Common myeloid progenitor, CD34-positive (primary cell): Measurements from ENCODE around the gene MAB21L2.

Experiments
- CTCF ChIA-PET: fragments of 350-600 bp; sonication (Branson Sonifier 250); formaldehyde crosslinking; loops from one replicate; lab custom pipeline; 2021; ENCODE audit warnings: antibody characterized with exemption; lab: Charles Lee
- POLR2A ChIA-PET: fragments of 350-600 bp; sonication (Branson Sonifier 250); formaldehyde crosslinking; loops from one replicate; lab custom pipeline; 2021; ENCODE audit warnings: antibody characterized with exemption; lab: Charles Lee
- DNase-seq, 3 donors: peaks; one replicate each; pipeline versions ENCODE4 v3.0.0 to v3.0.0-alpha.2; 2013
- H3K27ac ChIP-seq, 2 experiments: 1 replicate in 1 of 2; 2 replicates in 1 of 2; pipeline ENCODE4 v1.7.0; 2013; ENCODE audit warnings: inconsistent platforms in 2 of 2, low read length in 2 of 2, mild to moderate bottlenecking in 2 of 2, low read depth in 1 of 2, moderate library complexity in 1 of 2; ENCODE audit not compliant: severe bottlenecking in 2 of 2, insufficient read depth in 1 of 2, poor library complexity in 1 of 2
- H3K27me3 ChIP-seq, 5 experiments: replicated peaks in 2 of 5; 1 replicate in 3 of 5; 2 replicates in 2 of 5; pipeline versions ENCODE4 v1.6.1 to v1.7.0; 2013; ENCODE audit warnings: low read length in 4 of 5, mild to moderate bottlenecking in 2 of 5, moderate library complexity in 2 of 5, inconsistent platforms in 1 of 5; ENCODE audit not compliant: insufficient read depth in 5 of 5, control insufficient read depth in 4 of 5
- H3K36me3 ChIP-seq, 4 experiments: 1 replicate in 2 of 4; 2 replicates in 2 of 4; pipeline versions ENCODE4 v1.6.1 to v1.7.0; 2013; ENCODE audit warnings: low read length in 3 of 4, control low read depth in 1 of 4, mild to moderate bottlenecking in 1 of 4; ENCODE audit not compliant: control insufficient read depth in 4 of 4, insufficient read depth in 4 of 4
- H3K4me1 ChIP-seq, 4 experiments: 1 replicate in 3 of 4; 2 replicates in 1 of 4; pipeline versions ENCODE4 v1.6.1 to v1.7.1; 2013; ENCODE audit warnings: low read length in 3 of 4, mild to moderate bottlenecking in 3 of 4, control low read depth in 1 of 4, inconsistent platforms in 1 of 4, moderate library complexity in 1 of 4; ENCODE audit not compliant: control insufficient read depth in 4 of 4, insufficient read depth in 4 of 4; ENCODE audit errors: control extremely low read depth in 1 of 4
- H3K4me3 ChIP-seq, 7 experiments: 1 replicate in 4 of 7; 2 replicates in 3 of 7; pipeline versions ENCODE4 v1.5.1 to v1.7.0; 2013; ENCODE audit warnings: mild to moderate bottlenecking in 7 of 7, low read length in 6 of 7, moderate library complexity in 6 of 7, inconsistent platforms in 2 of 7, low read depth in 2 of 7, control low read depth in 1 of 7; ENCODE audit not compliant: insufficient read depth in 4 of 7, control insufficient read depth in 1 of 7; ENCODE audit errors: extremely low read depth in 1 of 7
- H3K9me3 ChIP-seq, 5 experiments: 1 replicate in 4 of 5; 2 replicates in 1 of 5; pipeline versions ENCODE4 v1.6.1 to v1.7.1; 2013; ENCODE audit warnings: low read length in 4 of 5, mild to moderate bottlenecking in 2 of 5, inconsistent platforms in 1 of 5, low read depth in 1 of 5, moderate library complexity in 1 of 5; ENCODE audit not compliant: control insufficient read depth in 4 of 5, insufficient read depth in 2 of 5; ENCODE audit errors: control extremely low read depth in 1 of 5
- WGBS: methylation state at CpG from one replicate; pipeline ENCODE4 v1.1.5; 2013; ENCODE audit not compliant: insufficient coverage; 5-methylcytosine and 5-hydroxymethylcytosine counted together

Gene MAB21L2

GRCh38 chr4:150581056-150581605 is 820 bp upstream of the MAB21L2 start:
- no peaks in the 10 kb centered on the region for H3K27me3 ChIP-seq

GRCh38 chr4:150581641-150582051 is 305 bp upstream of the MAB21L2 start:
- no peak for DNase-seq
- 100% methylated on average over 4 of the region's 13 CpGs for WGBS
- H3K36me3 ChIP-seq: peaks cover 0 to 52% (median 28%) of the 10 kb centered on the region in 4 experiments
- no peak overlapping the region for H3K27ac ChIP-seq
- CTCF ChIA-PET: no interaction called here
- no peaks in the 10 kb centered on the region for H3K4me1 ChIP-seq
- POLR2A ChIA-PET: no interaction called here
- H3K9me3 ChIP-seq: peaks cover 0 to 26% (median 15%) of the 10 kb centered on the region in 5 experiments
- H3K27me3 ChIP-seq: no peaks in the 10 kb centered on the region
- H3K4me3 ChIP-seq: no peak overlapping the region

More at GRCh38 chr4:150581056-150581605, 820 bp upstream of the MAB21L2 start:
- H3K4me1 ChIP-seq: no peaks in the 10 kb centered on the region
- POLR2A ChIA-PET: no interaction called here
- CTCF ChIA-PET: no interaction called here
- DNase-seq: no peak
- peaks cover 0 to 26% (median 15%) of the 10 kb centered on the region in 5 experiments for H3K9me3 ChIP-seq
- peaks cover 0 to 52% (median 28%) of the 10 kb centered on the region in 4 experiments for H3K36me3 ChIP-seq
- no peak overlapping the region for H3K4me3 ChIP-seq
- WGBS: 83% methylated on average over 1 of the region's 7 CpGs
- no peak overlapping the region for H3K27ac ChIP-seq

- WGBS: 96% methylated on average over 32 of the region's 32 CpGs
These were observed 929 bp downstream of the MAB21L2 start for GRCh38 chr4:150582873-150583286.

GRCh38 chr4:150583287-150584110 is 1.5 kb downstream of the MAB21L2 start:
- H3K9me3 ChIP-seq: peaks cover 0 to 26% (median 15%) of the 10 kb centered on the region in 5 experiments
- no peaks in the 10 kb centered on the region for H3K27me3 ChIP-seq
- DNase-seq: no peak
- WGBS: 97% methylated on average over 65 of the region's 66 CpGs
- peaks cover 3 to 61% (median 28%) of the 10 kb centered on the region in 4 experiments for H3K36me3 ChIP-seq
- no peak overlapping the region for H3K4me3 ChIP-seq
- CTCF ChIA-PET: interaction anchor here (1.4 kb wide), 1 partner anchor 12 kb away, joined by 3 read pairs; no protein-coding TSS in a partner anchor
- H3K27ac ChIP-seq: no peak overlapping the region
- POLR2A ChIA-PET: no interaction called here
- H3K4me1 ChIP-seq: no peaks in the 10 kb centered on the region

More at GRCh38 chr4:150582873-150583286, 929 bp downstream of the MAB21L2 start:
- ChIA-PET POLR2A (no interaction called here), CTCF (interaction anchor here (1.4 kb wide), 1 partner anchor 11 kb away, joined by 3 read pairs; no protein-coding TSS in a partner anchor)
- H3K4me1 ChIP-seq: no peaks in the 10 kb centered on the region
- H3K9me3 ChIP-seq: peaks cover 0 to 26% (median 15%) of the 10 kb centered on the region in 5 experiments
- no peak overlapping the region for H3K4me3 ChIP-seq
- no peaks in the 10 kb centered on the region for H3K27me3 ChIP-seq
- H3K36me3 ChIP-seq: peaks cover 0 to 55% (median 28%) of the 10 kb centered on the region in 4 experiments
- no peak for DNase-seq
- no peak overlapping the region for H3K27ac ChIP-seq

GRCh38 chr4:150584111-150584915 is 2.4 kb downstream of the MAB21L2 start:
- CTCF ChIA-PET: interaction anchor here (0.6 kb wide), 1 partner anchor 235 kb away, joined by 4 read pairs; no protein-coding TSS in a partner anchor
- POLR2A ChIA-PET: no interaction called here
- Histone ChIP-seq H3K9me3 (peaks cover 0 to 26% (median 15%) of the 10 kb centered on the region in 5 experiments), H3K4me3 (no peak overlapping the region), H3K36me3 (peaks cover 3 to 66% (median 27%) of the 10 kb centered on the region in 4 experiments), H3K27me3 (no peaks in the 10 kb centered on the region), H3K27ac (no peak overlapping the region), H3K4me1 (no peaks in the 10 kb centered on the region)
- WGBS: 95% methylated on average over 4 of the region's 11 CpGs
- no peak for DNase-seq

- no peaks in the 10 kb centered on the region for H3K4me1 ChIP-seq
- no peaks in the 10 kb centered on the region for H3K27me3 ChIP-seq
- CTCF ChIA-PET: no interaction called here
- no peak overlapping the region for H3K4me3 ChIP-seq
- H3K36me3 ChIP-seq: peaks cover 3 to 64% (median 31%) of the 10 kb centered on the region in 4 experiments
- WGBS: no CpG with 5 or more reads among the region's 1 CpG
- POLR2A ChIA-PET: no interaction called here
- no peak overlapping the region for H3K27ac ChIP-seq
- peaks cover 0 to 22% (median 15%) of the 10 kb centered on the region in 5 experiments for H3K9me3 ChIP-seq
- DNase-seq: no peak
These were observed 3.7 kb downstream of the MAB21L2 start for GRCh38 chr4:150585611-150586010.
